Prostate gland (tissue), 2 donors: Measurements from ENCODE around the gene THPO. TPM values are rescaled to one million over a fixed set of nuclear protein-coding genes. Genes with fewer than 3 reads are reported as not detected.

Experiments
- DNase-seq: peaks from one replicate; pipeline ENCODE4 v3.0.0-alpha.2; 2019; ENCODE audit warnings: low spot score
- H3K27ac ChIP-seq, 2 donors: fragments of 200-600 bp; sonication (generic); 2 replicates each; pipeline ENCODE4 v1.5.1; 2017 to 2019
- H3K27me3 ChIP-seq: fragments of 200-600 bp; sonication (generic); replicated peaks from 2 replicates; pipeline ENCODE4 v1.5.1; 2019; ENCODE audit not compliant: insufficient read depth
- H3K36me3 ChIP-seq, 2 donors: fragments of 200-600 bp; sonication (generic); 1 replicate in 1 of 2; 2 replicates in 1 of 2; pipeline versions ENCODE4 v1.5.1 to v1.8.1; 2017 to 2019
- H3K4me1 ChIP-seq: fragments of 200-600 bp; sonication (generic); replicated peaks from 2 replicates; pipeline ENCODE4 v1.5.1; 2019
- H3K4me3 ChIP-seq, 2 donors: fragments of 200-600 bp; sonication (generic); 2 replicates each; pipeline ENCODE4 v1.5.1; 2017 to 2019
- H3K9me3 ChIP-seq: fragments of 200-600 bp; sonication (generic); 2 replicates; pipeline ENCODE4 v1.5.1; 2017
- CTCF ChIP-seq, 4 experiments: fragments of 200-600 bp in 2 of 4; fragments of 450-650 bp in 2 of 4; sonication (generic) in 2 of 4; IDR thresholded peaks; 1 replicate in 3 of 4; 2 replicates in 1 of 4; pipeline ENCODE4 v1.5.1; 2016 to 2019; ENCODE audit warnings: antibody characterized with exemption in 4 of 4, mild to moderate bottlenecking in 2 of 4, moderate library complexity in 2 of 4
- POLR2A ChIP-seq: fragments of 450-650 bp; IDR thresholded peaks from one replicate; pipeline ENCODE4 v1.6.1; 2016; ENCODE audit warnings: antibody characterized with exemption, mild to moderate bottlenecking
- POLR2AphosphoS5 ChIP-seq: sonication (generic); formaldehyde crosslinking; IDR thresholded peaks from one replicate; pipeline ENCODE4 v1.6.1; 2017; ENCODE audit warnings: antibody characterized with exemption
- WGBS: methylation state at CpG from one replicate; pipeline ENCODE4 v1.1.5; 2018; 5-methylcytosine and 5-hydroxymethylcytosine counted together
- intact Hi-C: fragments of 100-400 bp; cut with DNase I; formaldehyde crosslinking; loops from one replicate; pipeline ENCODE4 v1.14.2; 2022
- total RNA-seq, 2 donors: library from RNA; depleted of rRNA; stranded (reverse); fragments of >200 nt; gene quantifications; one replicate each; pipeline ENCODE4 v1.1.0, GENCODE V29; 2016

THPO gene
- total RNA-seq, 2 donors from 2014 or later: not detected

- no peak for DNase-seq
- H3K27me3 ChIP-seq: no peaks in the 10 kb centered on the region
- H3K27ac ChIP-seq: no peak overlapping the region
- H3K9me3 ChIP-seq: no peaks in the 10 kb centered on the region
- H3K36me3 ChIP-seq: no peaks in the 10 kb centered on the region
- intact Hi-C loops: no loop called here
- no peaks in the 10 kb centered on the region for H3K4me1 ChIP-seq
- WGBS: 83% methylated on average over 5 of the region's 5 CpGs
- TF ChIP-seq POLR2AphosphoS5 (no peak), POLR2A (no peak), CTCF (IDR thresholded peaks at IDR 0.05) (no peak)
- no peak overlapping the region for H3K4me3 ChIP-seq
Measured at GRCh38 chr3:184389935-184390528, 12.0 kb upstream of the THPO start.

GRCh38 chr3:184389384-184389783, 11.4 kb upstream of the THPO start:
- TF ChIP-seq POLR2A (no peak), CTCF (IDR thresholded peaks at IDR 0.05) (no peak)
- Histone ChIP-seq H3K9me3 (no peaks in the 10 kb centered on the region), H3K36me3 (no peaks in the 10 kb centered on the region), H3K4me1 (no peaks in the 10 kb centered on the region), H3K4me3 (no peak overlapping the region), H3K27ac (no peak overlapping the region), H3K27me3 (no peaks in the 10 kb centered on the region)
- intact Hi-C loops: no loop called here
- no peak for DNase-seq
- 70% methylated on average over 5 of the region's 5 CpGs for WGBS

- no peak for TF ChIP-seq POLR2A
- TF ChIP-seq CTCF (IDR thresholded peaks at IDR 0.05): no peak
- no peak for TF ChIP-seq POLR2AphosphoS5
- H3K4me3 ChIP-seq: no peak overlapping the region
- H3K27me3 ChIP-seq: no peaks in the 10 kb centered on the region
- H3K36me3 ChIP-seq: no peaks in the 10 kb centered on the region
- no peak overlapping the region for H3K27ac ChIP-seq
- no peaks in the 10 kb centered on the region for H3K4me1 ChIP-seq
- WGBS: 83% methylated on average over 8 of the region's 8 CpGs
- DNase-seq: no peak
- no peaks in the 10 kb centered on the region for H3K9me3 ChIP-seq
- intact Hi-C loops: no loop called here
Measured at GRCh38 chr3:184388936-184389230, 10.9 kb upstream of the THPO start.

- intact Hi-C loops: no loop called here
- 75% methylated on average over 8 of the region's 8 CpGs for WGBS
Measured at GRCh38 chr3:184388164-184388935, 10.3 kb upstream of the THPO start.

More at GRCh38 chr3:184388164-184388935, 10.3 kb upstream of the THPO start:
- Histone ChIP-seq H3K4me1 (no peaks in the 10 kb centered on the region), H3K36me3 (no peaks in the 10 kb centered on the region), H3K4me3 (no peak overlapping the region), H3K27me3 (no peaks in the 10 kb centered on the region), H3K9me3 (no peaks in the 10 kb centered on the region), H3K27ac (no peak overlapping the region)
- no peak for TF ChIP-seq POLR2AphosphoS5
- TF ChIP-seq CTCF (IDR thresholded peaks at IDR 0.05): no peak
- no peak for TF ChIP-seq POLR2A
- DNase-seq: no peak
